Tibial artery (tissue), 4 donors: ENCODE data around the gene ASB16.

ENCODE experiments used
- DNase-seq, 2 donors: peaks; one replicate each; pipeline ENCODE4 v3.0.0-alpha.2; 2019
- H3K27ac ChIP-seq, 2 donors: fragments of 200-600 bp; sonication (generic) in 1 of 2; 1 replicate in 1 of 2; 2 replicates in 1 of 2; pipeline ENCODE4 v1.5.1; 2018 to 2019; ENCODE audit warnings: mild to moderate bottlenecking in 1 of 2
- H3K27me3 ChIP-seq, 2 donors: fragments of 200-600 bp; sonication (generic) in 1 of 2; one replicate each; pipeline versions ENCODE4 v1.5.1 to v1.6.0; 2016 to 2019
- H3K36me3 ChIP-seq, 3 donors: fragments of 200-600 bp; sonication (generic) in 2 of 3; one replicate each; pipeline ENCODE4 v1.5.1; 2016 to 2019; ENCODE audit warnings: mild to moderate bottlenecking in 2 of 3
- H3K4me1 ChIP-seq, 4 donors: fragments of 200-600 bp; sonication (generic) in 2 of 4; 1 replicate in 3 of 4; 2 replicates in 1 of 4; pipeline ENCODE4 v1.5.1; 2016 to 2019
- H3K4me3 ChIP-seq, 2 donors: fragments of 200-600 bp; sonication (generic) in 1 of 2; 1 replicate in 1 of 2; 2 replicates in 1 of 2; pipeline ENCODE4 v1.5.1; 2018 to 2019; ENCODE audit warnings: mild to moderate bottlenecking in 2 of 2
- H3K9me3 ChIP-seq, 3 donors: fragments of 200-600 bp; sonication (generic) in 1 of 3; one replicate each; pipeline ENCODE4 v1.5.1; 2016 to 2019
- intact Hi-C: fragments of 100-400 bp; cut with DNase I; formaldehyde crosslinking; loops from one replicate; pipeline ENCODE4 v1.15.0; 2023; ENCODE audit warnings: low total_unique reads
- TF ChIP-seq, protein P1 (sequence below), 2 experiments: fragments of 200-600 bp in 1 of 2; fragments of 450-650 bp in 1 of 2; IDR thresholded peaks; one replicate each; pipeline ENCODE4 v1.5.1; 2017 to 2019; ENCODE audit warnings: antibody characterized with exemption in 2 of 2, mild to moderate bottlenecking in 1 of 2, moderate library complexity in 1 of 2

Gene ASB16

DNA sequence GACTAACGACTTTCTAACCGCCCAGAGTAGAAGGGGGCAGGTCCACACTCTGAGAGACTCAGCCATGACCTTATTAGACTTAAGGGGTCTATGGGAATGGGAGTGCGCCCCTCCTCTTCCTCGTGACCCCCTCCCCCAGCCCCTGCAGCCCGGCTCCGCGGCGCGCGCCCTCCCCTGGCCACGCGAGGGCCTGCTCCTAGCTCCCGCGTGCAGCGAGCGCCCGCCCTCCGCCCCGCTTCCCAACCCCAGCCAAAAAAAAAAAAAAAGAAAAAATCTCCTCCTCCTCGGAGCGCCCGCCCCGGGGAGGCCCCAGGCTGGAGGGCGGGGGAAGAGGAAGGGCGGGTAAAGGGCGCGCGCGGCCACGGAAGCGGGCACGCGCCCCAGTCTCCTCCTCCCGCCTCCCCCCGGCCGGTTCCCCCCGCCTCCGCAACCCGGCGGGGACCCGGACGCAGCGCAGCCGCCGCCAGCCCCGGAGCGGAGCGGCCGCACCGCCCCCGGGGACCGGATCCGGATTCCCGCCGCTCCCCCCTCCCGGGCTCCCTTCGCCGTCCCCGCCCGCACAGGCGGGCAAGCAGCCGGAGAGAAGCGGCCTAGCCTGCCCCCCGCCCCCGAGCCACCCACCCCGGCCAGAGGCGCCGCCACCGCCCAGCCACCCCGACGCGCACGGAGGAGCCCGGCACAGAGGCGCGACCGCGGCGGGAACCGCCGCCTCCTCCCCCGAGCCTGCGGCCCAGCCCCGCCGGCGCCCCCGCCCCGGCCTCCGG is 48.0 kb downstream of the ASB16 start:
- TF ChIP-seq, protein P1, sequence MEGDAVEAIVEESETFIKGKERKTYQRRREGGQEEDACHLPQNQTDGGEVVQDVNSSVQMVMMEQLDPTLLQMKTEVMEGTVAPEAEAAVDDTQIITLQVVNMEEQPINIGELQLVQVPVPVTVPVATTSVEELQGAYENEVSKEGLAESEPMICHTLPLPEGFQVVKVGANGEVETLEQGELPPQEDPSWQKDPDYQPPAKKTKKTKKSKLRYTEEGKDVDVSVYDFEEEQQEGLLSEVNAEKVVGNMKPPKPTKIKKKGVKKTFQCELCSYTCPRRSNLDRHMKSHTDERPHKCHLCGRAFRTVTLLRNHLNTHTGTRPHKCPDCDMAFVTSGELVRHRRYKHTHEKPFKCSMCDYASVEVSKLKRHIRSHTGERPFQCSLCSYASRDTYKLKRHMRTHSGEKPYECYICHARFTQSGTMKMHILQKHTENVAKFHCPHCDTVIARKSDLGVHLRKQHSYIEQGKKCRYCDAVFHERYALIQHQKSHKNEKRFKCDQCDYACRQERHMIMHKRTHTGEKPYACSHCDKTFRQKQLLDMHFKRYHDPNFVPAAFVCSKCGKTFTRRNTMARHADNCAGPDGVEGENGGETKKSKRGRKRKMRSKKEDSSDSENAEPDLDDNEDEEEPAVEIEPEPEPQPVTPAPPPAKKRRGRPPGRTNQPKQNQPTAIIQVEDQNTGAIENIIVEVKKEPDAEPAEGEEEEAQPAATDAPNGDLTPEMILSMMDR (IDR thresholded peaks at IDR 0.05), result peak; percentile 32 to 72
- peaks cover 33 to 38% (median 35%) of the 10 kb centered on the region in 3 donors for H3K36me3 ChIP-seq
- peak; percentile 77 to 94 for DNase-seq
- peak overlapping the region; percentile 94 to 99 for H3K27ac ChIP-seq
- peaks cover 0 to 36% (median 28%) of the 10 kb centered on the region in 4 donors for H3K4me1 ChIP-seq
- H3K9me3 ChIP-seq, result no peaks in the 10 kb centered on the region
- peak overlapping the region; percentile 81 to 83 for H3K4me3 ChIP-seq
- no peaks in the 10 kb centered on the region for H3K27me3 ChIP-seq
- intact Hi-C loops, result loop anchor here (1.0 to 2.0 kb wide), 2 partner anchors 18 to 106 kb away; partner anchors contain the start of gene SLC25A39

DNA sequence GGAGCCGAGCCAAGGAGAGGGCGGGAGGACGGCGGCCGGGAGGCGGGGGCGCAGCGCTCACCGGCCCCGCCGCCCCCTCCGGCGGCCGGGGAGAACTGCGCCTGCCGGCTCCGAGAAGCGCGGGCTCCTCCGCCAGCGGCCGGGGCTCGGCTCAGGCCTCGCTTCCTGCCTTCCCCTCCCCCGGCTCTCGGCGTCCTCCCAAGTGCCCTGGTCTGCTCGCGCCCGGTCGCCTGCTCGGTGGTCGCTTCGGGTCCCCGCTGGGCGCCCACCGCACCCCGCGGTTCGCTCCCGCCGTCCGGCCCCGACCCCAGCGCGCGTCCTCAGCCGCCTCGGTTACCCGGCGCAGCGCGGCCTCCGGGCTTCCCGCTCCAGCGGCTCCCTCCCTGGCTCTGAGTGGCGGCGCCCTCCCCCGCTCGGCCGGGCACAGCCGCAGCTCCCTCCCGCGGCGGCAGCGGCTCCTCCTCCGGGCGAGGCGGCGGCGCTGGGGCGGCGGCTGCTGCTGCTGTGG is 48.7 kb downstream of the ASB16 start:
- Histone ChIP-seq H3K9me3 (no peaks in the 10 kb centered on the region), H3K4me3 (peak overlapping the region; percentile 81 to 83), H3K27me3 (no peaks in the 10 kb centered on the region), H3K4me1 (peaks cover 0 to 42% (median 34%) of the 10 kb centered on the region in 4 donors), H3K27ac (peak overlapping the region; percentile 94 to 99), H3K36me3 (peaks cover 29 to 32% (median 30%) of the 10 kb centered on the region in 3 donors)
- intact Hi-C loops, result loop anchor here (1.0 to 2.0 kb wide), 2 partner anchors 19 to 106 kb away; partner anchors contain the start of gene SLC25A39
- TF ChIP-seq, protein P1 (IDR thresholded peaks at IDR 0.05), result peak; percentile 46 to 78
- peak; percentile 46 to 78 for DNase-seq

DNA sequence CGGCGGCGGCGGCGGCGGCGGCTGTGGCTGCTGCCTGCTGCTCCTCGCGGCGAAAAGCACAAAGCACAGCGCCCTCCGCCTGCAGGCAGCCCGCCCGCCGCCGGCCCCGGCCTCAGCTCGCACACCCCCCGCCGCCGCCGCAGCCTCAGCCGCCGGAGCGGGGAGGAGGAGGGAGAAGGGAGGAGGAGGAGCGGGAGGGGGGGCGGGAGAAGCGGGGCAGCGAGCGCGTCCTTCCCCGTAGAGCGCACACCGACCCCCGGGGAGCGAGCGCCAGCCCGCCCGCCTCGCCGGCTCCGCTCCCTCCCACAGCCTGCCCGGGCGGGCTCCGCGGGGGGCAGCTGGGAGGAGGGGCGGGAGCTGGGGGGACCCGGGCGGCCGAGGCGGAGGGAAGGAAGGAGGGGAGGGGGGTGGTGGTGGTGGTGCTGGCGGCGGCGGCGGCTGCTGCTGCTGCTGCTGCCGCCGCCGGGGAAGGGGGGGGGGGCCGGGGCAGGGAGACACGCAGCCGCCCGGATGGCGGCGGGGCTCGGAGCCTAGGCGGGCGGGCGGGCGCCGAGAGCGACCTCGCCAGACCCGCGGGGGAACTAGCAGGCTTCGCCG is 49.2 kb downstream of the ASB16 start, which contains the start of gene UBTF:
Gene UBTF (minus strand): TSS at position 60 of the 597 bp plus-strand sequence. CDS start 1,446 bp downstream, outside the sequence.
- peaks cover 23 to 26% (median 24%) of the 10 kb centered on the region in 3 donors for H3K36me3 ChIP-seq
- peaks cover 0 to 48% (median 38%) of the 10 kb centered on the region in 4 donors for H3K4me1 ChIP-seq
- DNase-seq, result peak; percentile 53 to 86
- H3K9me3 ChIP-seq, result no peaks in the 10 kb centered on the region
- H3K27me3 ChIP-seq, result no peaks in the 10 kb centered on the region
- TF ChIP-seq, protein P1 (IDR thresholded peaks at IDR 0.05), result no peak
- peak within 1 kb of the TSS; percentile 81 to 83 for H3K4me3 ChIP-seq
- intact Hi-C loops, result loop anchor here (1.0 to 2.0 kb wide), 2 partner anchors 19 to 105 kb away; partner anchors contain the start of gene SLC25A39
- H3K27ac ChIP-seq, result peak within 1 kb of the TSS; percentile 94 to 99

DNA sequence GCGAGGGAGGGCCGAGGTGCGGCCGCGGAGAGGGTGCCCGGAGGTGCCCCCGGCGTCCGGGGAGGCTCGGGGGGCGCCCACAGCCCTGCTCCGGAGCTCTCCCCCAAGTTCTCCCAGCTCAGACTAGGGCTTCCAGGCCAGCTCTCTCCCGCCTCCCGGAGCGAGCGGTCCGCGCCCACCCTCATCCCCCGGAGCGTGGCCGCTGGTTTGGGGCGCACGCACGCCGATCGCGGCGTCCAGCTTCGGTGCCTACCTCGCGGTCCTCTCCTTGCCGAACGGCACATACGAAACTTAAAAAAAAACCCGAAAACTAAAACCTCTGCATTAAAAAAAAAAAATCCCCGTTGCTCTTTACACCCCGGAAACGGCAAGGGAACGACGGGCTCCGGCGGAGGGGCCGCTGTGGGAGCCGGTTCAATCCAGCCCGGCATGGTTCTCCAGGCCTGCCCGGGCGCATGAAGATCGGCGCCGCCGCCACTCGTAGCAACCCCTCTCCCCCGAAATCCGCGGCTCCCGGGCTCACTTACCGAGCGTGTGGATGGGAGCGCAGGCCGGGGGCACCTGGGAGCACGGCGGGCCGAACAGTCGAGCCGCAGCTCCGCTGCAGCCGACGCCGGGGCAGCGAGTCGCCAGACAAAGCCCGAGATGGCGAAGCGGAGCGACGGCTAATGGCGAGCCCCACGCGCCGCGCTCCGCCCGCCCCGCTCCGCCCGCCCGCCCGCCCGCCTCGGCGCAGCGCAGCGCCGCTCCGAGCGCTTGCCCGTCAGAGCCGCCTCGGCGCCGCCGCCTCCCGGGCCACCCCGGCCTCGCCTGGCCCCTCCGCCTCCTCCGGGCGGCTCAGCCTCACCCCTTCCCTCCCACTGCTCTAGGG is 49.9 kb downstream of the ASB16 start:
- Histone ChIP-seq H3K36me3 (peaks cover 16 to 19% (median 17%) of the 10 kb centered on the region in 3 donors), H3K4me3 (peak overlapping the region; percentile 81 to 83), H3K27ac (peak overlapping the region; percentile 94 to 99), H3K4me1 (peaks cover 0 to 49% (median 38%) of the 10 kb centered on the region in 4 donors), H3K27me3 (no peaks in the 10 kb centered on the region), H3K9me3 (no peaks in the 10 kb centered on the region)
- TF ChIP-seq, protein P1 (IDR thresholded peaks at IDR 0.05), result no peak
- intact Hi-C loops, result no loop called here
- DNase-seq, result peak; percentile 33 to 77
